ENCODE data around the gene ACADS. TPM values are rescaled to one million over a fixed set of nuclear protein-coding genes. Genes with fewer than 3 reads are reported as not detected.

The ACADS gene
- total RNA-seq, 1 donor from 2014 or later, result 5.9 TPM

DNA sequence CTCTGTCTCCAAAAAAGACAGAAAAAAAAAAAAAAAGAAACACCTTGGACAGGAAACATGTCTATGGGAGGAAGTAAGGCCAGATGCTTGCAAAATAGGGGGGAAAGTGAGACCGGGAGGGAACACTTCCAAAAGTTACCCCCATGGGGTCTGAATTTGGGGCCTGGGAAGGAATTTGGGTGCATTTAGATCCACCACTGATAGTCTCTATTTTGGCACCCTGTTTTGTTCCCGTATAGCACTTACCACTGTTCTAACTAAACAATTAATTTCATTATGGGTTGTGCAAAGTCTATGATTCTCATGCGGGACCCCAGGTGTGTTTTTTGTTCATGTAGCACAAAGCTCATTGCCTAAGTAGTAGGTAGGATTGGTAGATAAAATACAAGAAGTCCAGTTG lies 40.1 kb upstream of the ACADS start:
- Mint-ChIP-seq H3K4me3 (peak overlapping the region; percentile 99), H3K4me1 (peaks cover 28% of the 10 kb centered on the region), H3K27ac (ENCODE audit: unreplicated experiment) (no peak overlapping the region), H3K9me3 (no peaks in the 10 kb centered on the region), H3K36me3 (ENCODE audit: low read depth) (no peaks in the 10 kb centered on the region), H3K27me3 (ENCODE audit: low read depth) (no peaks in the 10 kb centered on the region)
- TF ChIP-seq CTCF (conservative IDR thresholded peaks at IDR 0.05), result no peak
- DNase-seq (ENCODE audit: low read depth, low spot score), result no peak

GRCh38 chr12:120686151-120686689 lies 39.4 kb upstream of the ACADS start:
- peak overlapping the region; percentile 99 for H3K4me3 Mint-ChIP-seq

GRCh38 chr12:120686690-120687577 lies 38.7 kb upstream of the ACADS start, which contains the start of gene MLEC:
MLEC (plus strand) TSS chr12:120687149; CDS start chr12:120687297, 148 bp downstream.
- Mint-ChIP-seq H3K27me3 (ENCODE audit: low read depth) (no peaks in the 10 kb centered on the region), H3K36me3 (ENCODE audit: low read depth) (no peaks in the 10 kb centered on the region), H3K4me3 (peak within 1 kb of the TSS; percentile 99), H3K27ac (ENCODE audit: unreplicated experiment) (peak within 1 kb of the TSS; percentile 96), H3K4me1 (peaks cover 40% of the 10 kb centered on the region), H3K9me3 (no peaks in the 10 kb centered on the region)
- DNase-seq (ENCODE audit: low read depth, low spot score), result peak; percentile 98
- no peak for TF ChIP-seq CTCF (conservative IDR thresholded peaks at IDR 0.05)

More at GRCh38 chr12:120686151-120686689, 39.4 kb upstream of the ACADS start:
- Mint-ChIP-seq H3K36me3 (ENCODE audit: low read depth) (no peaks in the 10 kb centered on the region), H3K27me3 (ENCODE audit: low read depth) (no peaks in the 10 kb centered on the region), H3K4me1 (peaks cover 34% of the 10 kb centered on the region), H3K9me3 (no peaks in the 10 kb centered on the region), H3K27ac (ENCODE audit: unreplicated experiment) (peak overlapping the region; percentile 96)
- DNase-seq (ENCODE audit: low read depth, low spot score), result peak; percentile 92
- no peak for TF ChIP-seq CTCF (conservative IDR thresholded peaks at IDR 0.05)

GRCh38 chr12:120687578-120688289 lies 37.9 kb upstream of the ACADS start:
- peak overlapping the region; percentile 58 for H3K27ac Mint-ChIP-seq (ENCODE audit: unreplicated experiment)

More at GRCh38 chr12:120687578-120688289, 37.9 kb upstream of the ACADS start:
- DNase-seq (ENCODE audit: low read depth, low spot score), result no peak
- Mint-ChIP-seq H3K4me3 (peak overlapping the region; percentile 97), H3K9me3 (no peaks in the 10 kb centered on the region), H3K27me3 (ENCODE audit: low read depth) (no peaks in the 10 kb centered on the region), H3K36me3 (ENCODE audit: low read depth) (no peaks in the 10 kb centered on the region), H3K4me1 (peaks cover 48% of the 10 kb centered on the region)
- TF ChIP-seq CTCF (conservative IDR thresholded peaks at IDR 0.05), result no peak
